ENCODE results near the gene NEDD4. TPM values are rescaled to one million over a fixed set of nuclear protein-coding genes. Genes with fewer than 3 reads are reported as not detected.

Gene NEDD4
- total and polyA plus RNA-seq, 7 donors = 3.2 to 28.6 (median 19.4) TPM

DNA sequence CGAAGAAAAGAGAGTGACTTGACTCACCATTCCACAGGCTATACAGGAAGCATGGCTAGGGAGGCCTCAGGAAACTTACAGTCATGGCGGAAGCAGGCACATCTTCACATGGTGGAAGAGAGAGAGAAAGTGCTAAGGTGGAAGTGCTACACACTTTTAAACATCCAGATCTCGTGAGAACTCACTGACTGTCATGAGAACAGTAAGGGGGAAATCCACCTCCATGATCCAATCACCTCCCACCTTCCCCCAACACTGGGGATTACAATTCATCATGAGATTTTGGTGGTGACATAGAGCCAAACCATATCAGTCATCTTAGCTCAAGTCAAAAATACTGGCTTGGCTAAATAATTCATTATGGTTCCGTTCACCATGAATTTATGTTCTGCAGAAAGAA, 45.3 kb upstream of the NEDD4 start:
- no peaks in the 10 kb centered on the region for H3K27me3 ChIP-seq
- peaks cover 0 to 11% (median 2%) of the 10 kb centered on the region in 4 donors for H3K4me1 ChIP-seq
- no peaks in the 10 kb centered on the region for H3K9me3 ChIP-seq
- 91 to 94% methylated on average over 4 of the region's 4 CpGs for WGBS, 2 donors
- no peak for TF ChIP-seq EP300 (IDR thresholded peaks at IDR 0.05)
- no peak for TF ChIP-seq CTCF (IDR thresholded peaks at IDR 0.05)
- no peak for TF ChIP-seq POLR2AphosphoS5 (IDR thresholded peaks at IDR 0.05)
- no peak for TF ChIP-seq POLR2A (IDR thresholded peaks at IDR 0.05)
- no peak overlapping the region for H3K4me3 ChIP-seq
- intact Hi-C loops (cut with DNase I) = no loop called here
- no peaks in the 10 kb centered on the region for H3K36me3 ChIP-seq
- H3K27ac ChIP-seq = no peak overlapping the region
- no peak for DNase-seq

DNA sequence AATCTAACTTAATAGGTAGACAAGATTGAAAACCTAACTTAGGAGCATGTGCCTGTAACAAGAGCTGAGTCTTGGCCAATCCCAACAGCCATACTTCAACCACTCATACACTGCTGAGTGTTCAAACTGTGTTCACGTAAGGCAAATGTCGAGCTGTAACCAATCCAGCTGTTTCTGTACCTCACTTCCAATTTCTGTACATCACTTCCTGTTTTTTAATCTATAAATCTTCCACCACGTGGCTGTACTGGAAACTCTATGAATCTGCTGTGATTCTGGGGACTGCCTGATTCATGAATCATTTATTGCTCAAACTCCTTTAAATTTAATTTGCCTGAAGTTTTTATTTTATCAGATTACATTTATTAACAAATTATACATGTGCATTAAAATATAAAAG, 44.6 kb upstream of the NEDD4 start:
- Histone ChIP-seq H3K4me3 (no peak overlapping the region), H3K36me3 (no peaks in the 10 kb centered on the region), H3K27ac (no peak overlapping the region), H3K4me1 (peaks cover 0 to 11% (median 2%) of the 10 kb centered on the region in 4 donors), H3K9me3 (no peaks in the 10 kb centered on the region), H3K27me3 (no peaks in the 10 kb centered on the region)
- no peak for DNase-seq
- WGBS, 2 donors = 37 to 59% methylated on average over 3 of the region's 3 CpGs
- TF ChIP-seq POLR2A (IDR thresholded peaks at IDR 0.05) = no peak
- no peak for TF ChIP-seq CTCF (IDR thresholded peaks at IDR 0.05)
- TF ChIP-seq EP300 (IDR thresholded peaks at IDR 0.05) = no peak
- no peak for TF ChIP-seq POLR2AphosphoS5 (IDR thresholded peaks at IDR 0.05)
- intact Hi-C loops (cut with DNase I) = no loop called here

- Histone ChIP-seq H3K36me3 (no peaks in the 10 kb centered on the region), H3K27ac (no peak overlapping the region), H3K27me3 (no peaks in the 10 kb centered on the region), H3K4me1 (peaks cover 0 to 11% (median 2%) of the 10 kb centered on the region in 4 donors), H3K9me3 (no peaks in the 10 kb centered on the region), H3K4me3 (no peak overlapping the region)
- intact Hi-C loops (cut with DNase I) = no loop called here
- DNase-seq = no peak
- TF ChIP-seq POLR2AphosphoS5 (IDR thresholded peaks at IDR 0.05) = no peak
- WGBS, 2 donors = 85 to 89% methylated on average over 5 of the region's 5 CpGs
Observed at GRCh38 chr15:56036546-56037067, 43.2 kb upstream of the NEDD4 start.

GRCh38 chr15:56035166-56035565, 41.8 kb upstream of the NEDD4 start:
- H3K4me3 ChIP-seq = no peak overlapping the region
- H3K36me3 ChIP-seq = no peaks in the 10 kb centered on the region
- WGBS, 2 donors = 90 to 92% methylated on average over 2 of the region's 2 CpGs
- H3K9me3 ChIP-seq = no peaks in the 10 kb centered on the region
- H3K27ac ChIP-seq = no peak overlapping the region
- TF ChIP-seq POLR2AphosphoS5 (IDR thresholded peaks at IDR 0.05) (no peak), CTCF (IDR thresholded peaks at IDR 0.05) (no peak), EP300 (IDR thresholded peaks at IDR 0.05) (no peak), POLR2A (IDR thresholded peaks at IDR 0.05) (no peak)
- H3K4me1 ChIP-seq = peaks cover 0 to 3% (median 0%) of the 10 kb centered on the region in 4 donors
- no peak for DNase-seq
- H3K27me3 ChIP-seq = no peaks in the 10 kb centered on the region
- intact Hi-C loops (cut with DNase I) = no loop called here

GRCh38 chr15:56034514-56034913, 41.1 kb upstream of the NEDD4 start:
- intact Hi-C loops (cut with DNase I) = no loop called here
- Histone ChIP-seq H3K4me3 (no peak overlapping the region), H3K27ac (no peak overlapping the region), H3K4me1 (no peaks in the 10 kb centered on the region), H3K9me3 (no peaks in the 10 kb centered on the region), H3K27me3 (no peaks in the 10 kb centered on the region), H3K36me3 (no peaks in the 10 kb centered on the region)
- WGBS, 2 donors = 48 to 76% methylated on average over 2 of the region's 2 CpGs
- TF ChIP-seq POLR2A (IDR thresholded peaks at IDR 0.05) (no peak), EP300 (IDR thresholded peaks at IDR 0.05) (no peak), POLR2AphosphoS5 (IDR thresholded peaks at IDR 0.05) (no peak)
- DNase-seq = no peak

DNA sequence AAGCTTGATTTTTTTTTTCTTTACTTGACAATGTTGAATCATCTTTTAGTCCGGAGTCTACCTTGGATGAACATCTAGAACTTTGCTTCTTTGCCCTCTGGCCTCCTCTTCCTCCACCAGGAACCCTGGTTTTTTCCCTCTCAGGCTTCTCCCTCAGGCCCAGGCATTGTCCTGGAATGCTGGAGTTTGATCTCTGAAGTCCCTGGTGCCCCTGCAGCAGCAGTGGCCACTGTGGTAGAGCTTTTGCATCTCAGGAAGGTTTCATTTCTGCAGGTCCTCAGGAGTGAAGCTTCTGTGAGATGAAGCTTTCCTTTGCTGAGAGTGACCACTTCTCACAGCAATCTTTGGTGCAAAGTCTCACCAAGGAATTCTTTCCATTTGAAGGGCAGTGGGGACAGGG, 39.0 kb upstream of the NEDD4 start:
- intact Hi-C loops (cut with DNase I) = no loop called here
- whole genome bisulfite sequencing, 2 donors = 89 to 95% methylated on average over 1 of the region's 1 CpG
- Histone ChIP-seq H3K4me1 (no peaks in the 10 kb centered on the region), H3K36me3 (no peaks in the 10 kb centered on the region), H3K27me3 (no peaks in the 10 kb centered on the region), H3K27ac (no peak overlapping the region), H3K4me3 (no peak overlapping the region), H3K9me3 (no peaks in the 10 kb centered on the region)
- DNase-seq = no peak
- TF ChIP-seq CTCF (IDR thresholded peaks at IDR 0.05) (no peak), POLR2AphosphoS5 (IDR thresholded peaks at IDR 0.05) (no peak)
